CD8-positive, alpha-beta memory T cell (primary cell): ENCODE data around the gene RASSF3. TPM values are rescaled to one million over a fixed set of nuclear protein-coding genes. Genes with fewer than 3 reads are reported as not detected.

Experiments used
- CTCF ChIA-PET: fragments of 350-600 bp; sonication (Branson Sonifier 250); formaldehyde crosslinking; loops from one replicate; lab custom pipeline; 2021; ENCODE audit warnings: antibody characterized with exemption; lab: Charles Lee
- POLR2A ChIA-PET: fragments of 350-600 bp; sonication (Branson Sonifier 250); formaldehyde crosslinking; loops from one replicate; lab custom pipeline; 2021; ENCODE audit warnings: antibody characterized with exemption; lab: Charles Lee
- DNase-seq, 5 donors: peaks; one replicate each; pipeline versions ENCODE4 v3.0.0 to v3.0.0-alpha.2; 2020 to 2022; ENCODE audit warnings: mixed read lengths in 1 of 5
- H3K27ac ChIP-seq: one replicate; pipeline ENCODE4 v1.7.0; 2013; ENCODE audit warnings: low read depth, mild to moderate bottlenecking, low read length, moderate library complexity
- H3K27me3 ChIP-seq: 2 replicates; pipeline ENCODE4 v1.7.0; 2013; ENCODE audit warnings: low read length, mild to moderate bottlenecking; ENCODE audit not compliant: insufficient read depth, poor library complexity, severe bottlenecking
- H3K36me3 ChIP-seq: 2 replicates; pipeline ENCODE4 v1.7.0; 2013; ENCODE audit warnings: mild to moderate bottlenecking, low read length, moderate library complexity; ENCODE audit not compliant: insufficient read depth
- H3K4me1 ChIP-seq: 2 replicates; pipeline ENCODE4 v1.7.0; 2013; ENCODE audit warnings: mild to moderate bottlenecking, low read length, moderate library complexity; ENCODE audit not compliant: insufficient read depth
- H3K4me3 ChIP-seq: 2 replicates; pipeline ENCODE4 v1.7.0; 2013; ENCODE audit warnings: mild to moderate bottlenecking, low read length
- H3K9me3 ChIP-seq: 2 replicates; pipeline ENCODE4 v1.7.0; 2013; ENCODE audit warnings: mild to moderate bottlenecking, low read length
- H3K27ac Mint-ChIP-seq, 8 donors: one replicate each; pipeline ENCODE4 v1.8.0; 2020 to 2021; ENCODE audit warnings: mixed read lengths in 8 of 8, mild to moderate bottlenecking in 6 of 8, inconsistent platforms in 3 of 8, moderate library complexity in 3 of 8
- H3K27me3 Mint-ChIP-seq, 2 donors: one replicate each; pipeline ENCODE4 v1.8.0; 2020 to 2021; ENCODE audit warnings: mixed read lengths in 2 of 2, mild to moderate bottlenecking in 1 of 2, moderate library complexity in 1 of 2
- H3K36me3 Mint-ChIP-seq, 3 donors: one replicate each; pipeline ENCODE4 v1.8.0; 2020 to 2021; ENCODE audit warnings: mixed read lengths in 3 of 3, inconsistent platforms in 1 of 3, mild to moderate bottlenecking in 1 of 3
- H3K4me1 Mint-ChIP-seq, 3 donors: one replicate each; pipeline ENCODE4 v1.8.0; 2020 to 2021; ENCODE audit warnings: mixed read lengths in 3 of 3, inconsistent platforms in 1 of 3, mild to moderate bottlenecking in 1 of 3
- H3K4me3 Mint-ChIP-seq, 7 donors: one replicate each; pipeline ENCODE4 v1.8.0; 2020 to 2021; ENCODE audit warnings: mixed read lengths in 7 of 7, mild to moderate bottlenecking in 6 of 7, moderate library complexity in 4 of 7, inconsistent platforms in 2 of 7
- H3K9me3 Mint-ChIP-seq, 5 donors: one replicate each; pipeline ENCODE4 v1.8.0; 2020 to 2022; ENCODE audit warnings: mixed read lengths in 5 of 5, mild to moderate bottlenecking in 3 of 5, moderate library complexity in 2 of 5, inconsistent platforms in 1 of 5
- polyA plus RNA-seq: library from polyadenylated mRNA; unstranded; fragments of 300-500 nt; fragmentation: Illumina TruSeq; gene quantifications from one replicate; pipeline ENCODE4 v1.2.3, GENCODE V29; 2021
- total RNA-seq, 2 experiments: library from RNA; stranded (reverse); gene quantifications; one replicate each; pipeline ENCODE4 v1.2.3, GENCODE V29; 2021

Gene RASSF3
- total and polyA plus RNA-seq, 3 experiments from 2014 or later, result 4.0 to 59.2 (median 58.2) TPM

DNA sequence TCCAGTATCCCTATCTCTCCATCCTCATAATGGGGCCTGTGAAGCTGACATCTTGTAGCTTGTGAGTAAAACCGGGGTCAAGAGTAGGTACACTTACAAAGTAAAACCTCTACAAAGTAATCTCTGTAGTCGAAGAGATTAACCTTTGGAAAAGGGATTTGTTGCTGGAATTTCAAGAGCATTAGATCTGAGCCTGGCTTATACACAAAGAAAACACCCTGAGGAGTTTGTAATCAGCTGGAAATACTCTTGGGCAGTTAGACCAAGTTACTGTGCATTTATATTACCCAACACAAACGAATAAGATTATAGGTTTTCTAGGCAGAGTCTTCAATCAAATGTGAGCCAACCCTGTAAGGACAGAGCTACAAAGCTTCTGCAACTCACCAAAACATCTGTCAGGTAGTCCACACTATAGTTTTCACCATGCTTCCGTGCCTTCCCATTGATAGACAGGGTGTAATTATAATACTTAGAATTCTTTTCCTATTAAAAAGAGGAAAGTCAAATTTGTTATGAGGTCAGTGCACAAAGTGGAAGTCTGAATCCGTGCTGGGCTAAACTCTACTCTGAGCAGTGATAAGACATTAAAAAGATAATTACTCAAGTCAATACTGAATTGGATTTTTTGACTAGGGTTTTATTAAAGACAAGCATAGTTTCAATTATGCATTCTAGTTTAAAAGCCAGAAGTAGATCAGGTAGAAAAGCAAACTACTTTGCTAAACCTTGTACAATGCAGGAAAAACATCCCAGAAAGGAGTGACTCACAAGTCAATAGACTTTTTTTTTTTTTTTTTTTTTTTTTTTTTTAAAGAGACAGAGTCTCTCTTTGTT, 134.3 kb downstream of the RASSF3 start:
- H3K4me3 Mint-ChIP-seq, result no peak overlapping the region
- Histone ChIP-seq H3K4me3 (no peak overlapping the region), H3K9me3 (no peaks in the 10 kb centered on the region), H3K4me1 (no peaks in the 10 kb centered on the region), H3K36me3 (peaks cover 21% of the 10 kb centered on the region), H3K27me3 (no peaks in the 10 kb centered on the region), H3K27ac (no peak overlapping the region)
- CTCF ChIA-PET, result interaction anchor here (1.1 to 1.3 kb wide), 2 partner anchors 9 to 46 kb away, joined by 3 to 4 read pairs; no protein-coding TSS in a partner anchor
- no peak overlapping the region for H3K27ac Mint-ChIP-seq
- POLR2A ChIA-PET, result no interaction called here
- H3K36me3 Mint-ChIP-seq, result peaks cover 9 to 86% (median 31%) of the 10 kb centered on the region in 3 donors
- DNase-seq, result no peak
- no peaks in the 10 kb centered on the region for H3K9me3 Mint-ChIP-seq
- peaks cover 0 to 4% (median 3%) of the 10 kb centered on the region in 3 donors for H3K4me1 Mint-ChIP-seq
- H3K27me3 Mint-ChIP-seq, result no peaks in the 10 kb centered on the region

DNA sequence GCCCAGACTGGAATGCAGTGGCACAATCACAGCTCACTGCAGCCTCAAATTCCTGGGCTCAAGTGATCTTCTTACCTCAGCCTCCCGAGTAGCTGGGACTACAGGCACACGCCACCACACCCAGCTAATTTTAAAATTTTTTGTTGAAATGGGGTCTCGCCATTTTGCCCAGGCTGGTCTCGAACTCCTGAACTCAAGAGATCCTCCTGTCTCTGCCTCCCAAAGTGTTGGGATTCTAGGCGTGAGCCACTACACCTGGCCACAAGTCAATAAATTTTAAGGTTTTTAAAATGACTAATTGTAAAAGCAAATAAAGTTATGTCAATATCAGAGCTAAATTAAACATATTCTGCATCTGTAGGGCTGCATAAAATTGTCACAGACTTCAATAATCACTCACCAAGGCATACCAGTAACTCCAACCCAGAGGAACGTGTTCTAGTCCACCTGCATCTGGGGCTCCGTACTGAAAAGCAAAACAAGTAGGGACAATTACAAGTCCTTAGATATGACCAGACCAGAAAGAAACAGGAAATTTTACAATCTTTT, 135.0 kb downstream of the RASSF3 start:
- no peak for DNase-seq
- Mint-ChIP-seq H3K36me3 (peaks cover 5 to 83% (median 28%) of the 10 kb centered on the region in 3 donors), H3K4me1 (peaks cover 0 to 4% (median 3%) of the 10 kb centered on the region in 3 donors), H3K27me3 (no peaks in the 10 kb centered on the region), H3K4me3 (no peak overlapping the region), H3K27ac (no peak overlapping the region), H3K9me3 (no peaks in the 10 kb centered on the region)
- Histone ChIP-seq H3K4me3 (no peak overlapping the region), H3K4me1 (no peaks in the 10 kb centered on the region), H3K36me3 (peaks cover 21% of the 10 kb centered on the region), H3K27me3 (no peaks in the 10 kb centered on the region), H3K9me3 (no peaks in the 10 kb centered on the region), H3K27ac (no peak overlapping the region)
- POLR2A ChIA-PET, result no interaction called here
- CTCF ChIA-PET, result no interaction called here

DNA sequence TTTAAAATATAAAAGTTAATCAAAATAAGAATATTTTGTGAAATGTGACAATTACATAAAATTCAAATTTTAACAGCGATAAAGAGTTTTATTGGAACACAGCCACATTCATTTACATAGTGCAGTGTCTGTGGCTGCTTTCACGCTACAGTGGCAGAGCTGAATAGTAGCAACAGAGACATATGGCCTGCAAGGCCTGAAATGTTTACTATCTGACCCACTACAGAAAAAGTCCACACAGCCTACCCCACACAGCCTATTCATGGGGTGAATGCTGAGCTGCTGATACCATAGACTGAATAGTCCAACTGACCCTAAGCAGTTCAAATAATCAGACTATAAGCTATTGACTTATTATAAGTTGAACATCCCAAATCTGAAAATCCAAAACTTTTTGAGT, 135.7 kb downstream of the RASSF3 start:
- H3K27me3 Mint-ChIP-seq, result no peaks in the 10 kb centered on the region
- H3K36me3 ChIP-seq, result peaks cover 26% of the 10 kb centered on the region

GRCh38 chr12:64746663-64747062, 136.4 kb downstream of the RASSF3 start:
- Histone ChIP-seq H3K4me3 (no peak overlapping the region), H3K4me1 (no peaks in the 10 kb centered on the region), H3K9me3 (no peaks in the 10 kb centered on the region), H3K36me3 (peaks cover 30% of the 10 kb centered on the region), H3K27me3 (no peaks in the 10 kb centered on the region), H3K27ac (no peak overlapping the region)
- peak overlapping the region in 1 of 8 donors; percentile 59 for H3K27ac Mint-ChIP-seq
- no peaks in the 10 kb centered on the region for H3K27me3 Mint-ChIP-seq
- peaks cover 0 to 4% (median 3%) of the 10 kb centered on the region in 3 donors for H3K4me1 Mint-ChIP-seq
- POLR2A ChIA-PET, result no interaction called here
- no peaks in the 10 kb centered on the region for H3K9me3 Mint-ChIP-seq
- H3K36me3 Mint-ChIP-seq, result peaks cover 3 to 81% (median 24%) of the 10 kb centered on the region in 3 donors
- CTCF ChIA-PET, result no interaction called here
- no peak overlapping the region for H3K4me3 Mint-ChIP-seq
- DNase-seq, result no peak

More for the DNA sequence above, 135.7 kb downstream of the RASSF3 start:
- POLR2A ChIA-PET, result no interaction called here
- Histone ChIP-seq H3K9me3 (no peaks in the 10 kb centered on the region), H3K4me3 (no peak overlapping the region), H3K27me3 (no peaks in the 10 kb centered on the region), H3K27ac (no peak overlapping the region), H3K4me1 (no peaks in the 10 kb centered on the region)
- Mint-ChIP-seq H3K4me3 (no peak overlapping the region), H3K27ac (no peak overlapping the region), H3K4me1 (peaks cover 0 to 4% (median 3%) of the 10 kb centered on the region in 3 donors), H3K9me3 (no peaks in the 10 kb centered on the region), H3K36me3 (peaks cover 3 to 83% (median 23%) of the 10 kb centered on the region in 3 donors)
- DNase-seq, result no peak
- CTCF ChIA-PET, result no interaction called here

Other genes with a start within 250 kb of the RASSF3 start
- not detected for gene C12orf56, start 219.7 kb upstream of the RASSF3 start, total RNA-seq
- gene C12orf56, start 219.7 kb upstream of the RASSF3 start, polyA plus RNA-seq, result not detected
- 100 to 1,000 TPM; 136 to 140 TPM for gene XPOT, start 206.1 kb upstream of the RASSF3 start, total RNA-seq
- 44.7 TPM for gene XPOT, start 206.1 kb upstream of the RASSF3 start, polyA plus RNA-seq
- 10 to 100 TPM; 25.9 to 27.6 TPM for gene TBK1, start 158.4 kb upstream of the RASSF3 start, total RNA-seq
- 26.8 TPM for gene TBK1, start 158.4 kb upstream of the RASSF3 start, polyA plus RNA-seq
- gene GNS, start 148.9 kb downstream of the RASSF3 start, total RNA-seq, result 10 to 100 TPM; 20.7 to 21.1 TPM
- 47.5 TPM for gene GNS, start 148.9 kb downstream of the RASSF3 start, polyA plus RNA-seq
- gene TBC1D30, start 214.2 kb downstream of the RASSF3 start, total RNA-seq, result 1 to 10 TPM; 1.7 TPM
- not detected for gene TBC1D30, start 214.2 kb downstream of the RASSF3 start, polyA plus RNA-seq